ELF-1 (cell line): ENCODE measurements around the gene ZC3H18.

Experiments
- DNase-seq: peaks from one replicate; pipeline ENCODE4 v3.0.0-alpha.2; 2016; ENCODE audit warnings: low read depth, low spot score

Gene ZC3H18

GRCh38 chr16:88569985-88570690, at the start of gene ZC3H18:
Gene ZC3H18 (plus strand): TSS chr16:88570403. CDS start chr16:88577124, 6,721 bp downstream.
- DNase-seq = peak; percentile 95

- DNase-seq = no peak
Measured at GRCh38 chr16:88521674-88522073, 48.5 kb upstream of the ZC3H18 start.

GRCh38 chr16:88522276-88522949, 47.8 kb upstream of the ZC3H18 start:
- no peak for DNase-seq

- no peak for DNase-seq
Measured at GRCh38 chr16:88523309-88524161, 46.7 kb upstream of the ZC3H18 start.

GRCh38 chr16:88524274-88524972, 45.8 kb upstream of the ZC3H18 start:
- no peak for DNase-seq

- DNase-seq = no peak
Measured at GRCh38 chr16:88524973-88525662, 45.1 kb upstream of the ZC3H18 start.

- no peak for DNase-seq
Measured at GRCh38 chr16:88525663-88525990, 44.6 kb upstream of the ZC3H18 start.

- no peak for DNase-seq
Measured at GRCh38 chr16:88526008-88526905, 43.9 kb upstream of the ZC3H18 start.

GRCh38 chr16:88526906-88527185, 43.4 kb upstream of the ZC3H18 start:
- DNase-seq = no peak

- peak; percentile 82 for DNase-seq
Measured at GRCh38 chr16:88527186-88527936, 42.8 kb upstream of the ZC3H18 start.

- DNase-seq = no peak
Measured at GRCh38 chr16:88527937-88528743, 42.1 kb upstream of the ZC3H18 start.

GRCh38 chr16:88528902-88529318, 41.3 kb upstream of the ZC3H18 start:
- no peak for DNase-seq

- no peak for DNase-seq
Measured at GRCh38 chr16:88529596-88529995, 40.6 kb upstream of the ZC3H18 start.

GRCh38 chr16:88530051-88530857, 39.9 kb upstream of the ZC3H18 start:
- DNase-seq = no peak

- no peak for DNase-seq
Measured at GRCh38 chr16:88530858-88531203, 39.4 kb upstream of the ZC3H18 start.

GRCh38 chr16:88531346-88531745, 38.9 kb upstream of the ZC3H18 start:
- DNase-seq = no peak

- DNase-seq = no peak
Measured at GRCh38 chr16:88531931-88532433, 38.2 kb upstream of the ZC3H18 start.
